Measurements from ENCODE around the gene SYT15.
"Not testable (repeated sequence)": the region's sequence is repeated elsewhere in the genome, so short reads cannot be mapped to it uniquely, and the experiment has no call there.

DNA sequence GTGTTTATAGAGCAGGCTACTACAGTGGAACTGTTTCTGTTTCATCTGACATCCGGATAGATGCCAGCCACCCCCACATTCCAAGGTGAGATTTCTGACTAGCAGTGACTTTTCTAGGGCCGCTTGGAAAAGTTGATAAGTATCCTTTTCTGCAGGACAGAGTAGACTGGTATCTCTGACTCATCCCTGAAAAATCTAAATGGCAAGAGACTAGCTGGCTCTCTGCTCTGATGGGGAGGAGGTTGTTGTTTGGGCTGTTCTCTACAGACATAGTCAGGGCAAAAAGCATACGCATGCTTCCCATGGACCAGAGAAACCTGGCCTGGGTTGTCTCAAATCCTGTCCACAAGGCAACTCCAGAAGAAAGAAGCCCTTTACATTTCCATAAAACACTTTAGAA, 10.7 kb downstream of the SYT15 start:
- TF ChIP-seq POLR2AphosphoS5, POLR2A (IDR thresholded peaks at IDR 0.05): not testable (repeated sequence)
- TF ChIP-seq, protein P1, sequence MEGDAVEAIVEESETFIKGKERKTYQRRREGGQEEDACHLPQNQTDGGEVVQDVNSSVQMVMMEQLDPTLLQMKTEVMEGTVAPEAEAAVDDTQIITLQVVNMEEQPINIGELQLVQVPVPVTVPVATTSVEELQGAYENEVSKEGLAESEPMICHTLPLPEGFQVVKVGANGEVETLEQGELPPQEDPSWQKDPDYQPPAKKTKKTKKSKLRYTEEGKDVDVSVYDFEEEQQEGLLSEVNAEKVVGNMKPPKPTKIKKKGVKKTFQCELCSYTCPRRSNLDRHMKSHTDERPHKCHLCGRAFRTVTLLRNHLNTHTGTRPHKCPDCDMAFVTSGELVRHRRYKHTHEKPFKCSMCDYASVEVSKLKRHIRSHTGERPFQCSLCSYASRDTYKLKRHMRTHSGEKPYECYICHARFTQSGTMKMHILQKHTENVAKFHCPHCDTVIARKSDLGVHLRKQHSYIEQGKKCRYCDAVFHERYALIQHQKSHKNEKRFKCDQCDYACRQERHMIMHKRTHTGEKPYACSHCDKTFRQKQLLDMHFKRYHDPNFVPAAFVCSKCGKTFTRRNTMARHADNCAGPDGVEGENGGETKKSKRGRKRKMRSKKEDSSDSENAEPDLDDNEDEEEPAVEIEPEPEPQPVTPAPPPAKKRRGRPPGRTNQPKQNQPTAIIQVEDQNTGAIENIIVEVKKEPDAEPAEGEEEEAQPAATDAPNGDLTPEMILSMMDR (IDR thresholded peaks at IDR 0.05 in 8 of 11, conservative IDR thresholded peaks at IDR 0.05 in 3 of 11), result not testable (repeated sequence)

All from spleen (tissue), 7 donors.